Measurements from ENCODE around the gene GPR153.

The GPR153 gene

GRCh38 chr1:6287029-6287428, 26.1 kb upstream of the GPR153 start:
- Histone ChIP-seq H2AK5ac (ENCODE audit: low read length) (no peak overlapping the region), H2BK12ac (ENCODE audit: low read length) (no peak overlapping the region), H3K9ac (ENCODE audit: low read length) (no peak overlapping the region), H3K4me2 (ENCODE audit: low read length) (no peak overlapping the region), H3K23ac (ENCODE audit: low read length) (no peak overlapping the region), H3K4me1 (ENCODE audit: control insufficient read depth in 1 of 2, insufficient read depth in 2 of 2, low read length in 2 of 2) (no peaks in the 10 kb centered on the region), H3K79me1 (ENCODE audit: low read length) (no peaks in the 10 kb centered on the region), H2BK5ac (ENCODE audit: low read depth, low read length, poor library complexity) (no peak overlapping the region), H4K12ac (ENCODE audit: low read depth, low read length) (no peak overlapping the region), H3K14ac (ENCODE audit: low read length) (no peak overlapping the region), H4K8ac (ENCODE audit: low read depth, low read length) (no peak overlapping the region), H3K4me3 (ENCODE audit: low read depth, low read length) (no peak overlapping the region), H3K79me2 (ENCODE audit: control insufficient read depth, insufficient read depth, low read length, poor library complexity) (no peaks in the 10 kb centered on the region), H4K91ac (ENCODE audit: low read depth, low read length) (no peak overlapping the region), H3K18ac (ENCODE audit: low read length) (no peak overlapping the region), H3K27ac (ENCODE audit: low read depth, low read length) (no peak overlapping the region), H3K9me3 (ENCODE audit: insufficient read depth, low read depth, low read length) (no peaks in the 10 kb centered on the region), H3K27me3 (ENCODE audit: insufficient read depth, low read length) (no peaks in the 10 kb centered on the region), H2BK120ac (ENCODE audit: insufficient read depth, low read length, poor library complexity) (no peak overlapping the region), H2AFZ (ENCODE audit: insufficient read depth, low read length, poor library complexity) (no peak overlapping the region), H3K4ac (ENCODE audit: low read depth, low read length) (no peak overlapping the region), H3K36me3 (ENCODE audit: control insufficient read depth in 1 of 2, insufficient read depth in 2 of 2, low read length in 2 of 2) (no peaks in the 10 kb centered on the region)
- no peak for DNase-seq
- no CpG with 5 or more reads among the region's 13 CpGs for whole genome bisulfite sequencing (ENCODE audit: extremely low coverage, insufficient coverage, insufficient read length)

GRCh38 chr1:6286266-6286665, 25.4 kb upstream of the GPR153 start:
- Histone ChIP-seq H3K23ac (ENCODE audit: low read length) (no peak overlapping the region), H3K4me3 (ENCODE audit: low read depth, low read length) (no peak overlapping the region), H2AFZ (ENCODE audit: insufficient read depth, low read length, poor library complexity) (no peak overlapping the region), H3K4me1 (ENCODE audit: control insufficient read depth in 1 of 2, insufficient read depth in 2 of 2, low read length in 2 of 2) (no peaks in the 10 kb centered on the region), H3K79me2 (ENCODE audit: control insufficient read depth, insufficient read depth, low read length, poor library complexity) (no peaks in the 10 kb centered on the region), H3K27me3 (ENCODE audit: insufficient read depth, low read length) (no peaks in the 10 kb centered on the region), H2BK120ac (ENCODE audit: insufficient read depth, low read length, poor library complexity) (no peak overlapping the region), H3K18ac (ENCODE audit: low read length) (no peak overlapping the region), H2BK5ac (ENCODE audit: low read depth, low read length, poor library complexity) (no peak overlapping the region), H3K79me1 (ENCODE audit: low read length) (no peaks in the 10 kb centered on the region), H2BK12ac (ENCODE audit: low read length) (no peak overlapping the region), H4K91ac (ENCODE audit: low read depth, low read length) (no peak overlapping the region), H2AK5ac (ENCODE audit: low read length) (no peak overlapping the region), H3K4me2 (ENCODE audit: low read length) (no peak overlapping the region), H3K27ac (ENCODE audit: low read depth, low read length) (no peak overlapping the region), H4K12ac (ENCODE audit: low read depth, low read length) (no peak overlapping the region), H3K36me3 (ENCODE audit: control insufficient read depth in 1 of 2, insufficient read depth in 2 of 2, low read length in 2 of 2) (no peaks in the 10 kb centered on the region), H3K9me3 (ENCODE audit: insufficient read depth, low read depth, low read length) (no peaks in the 10 kb centered on the region), H3K14ac (ENCODE audit: low read length) (no peak overlapping the region), H3K4ac (ENCODE audit: low read depth, low read length) (no peak overlapping the region), H4K8ac (ENCODE audit: low read depth, low read length) (no peak overlapping the region), H3K9ac (ENCODE audit: low read length) (no peak overlapping the region)
- peak; percentile 82 to 89 for DNase-seq
- WGBS (ENCODE audit: extremely low coverage, insufficient coverage, insufficient read length) = no CpG with 5 or more reads among the region's 8 CpGs

GRCh38 chr1:6285336-6285735, 24.4 kb upstream of the GPR153 start:
- Histone ChIP-seq H3K4ac (ENCODE audit: low read depth, low read length) (no peak overlapping the region), H3K4me1 (ENCODE audit: control insufficient read depth in 1 of 2, insufficient read depth in 2 of 2, low read length in 2 of 2) (no peaks in the 10 kb centered on the region), H4K91ac (ENCODE audit: low read depth, low read length) (no peak overlapping the region), H3K4me2 (ENCODE audit: low read length) (no peak overlapping the region), H2AFZ (ENCODE audit: insufficient read depth, low read length, poor library complexity) (no peak overlapping the region), H3K14ac (ENCODE audit: low read length) (no peak overlapping the region), H3K18ac (ENCODE audit: low read length) (no peak overlapping the region), H3K27ac (ENCODE audit: low read depth, low read length) (no peak overlapping the region), H2BK5ac (ENCODE audit: low read depth, low read length, poor library complexity) (no peak overlapping the region), H3K27me3 (ENCODE audit: insufficient read depth, low read length) (no peaks in the 10 kb centered on the region), H3K79me1 (ENCODE audit: low read length) (no peaks in the 10 kb centered on the region), H3K4me3 (ENCODE audit: low read depth, low read length) (no peak overlapping the region), H2BK12ac (ENCODE audit: low read length) (no peak overlapping the region), H2BK120ac (ENCODE audit: insufficient read depth, low read length, poor library complexity) (no peak overlapping the region), H3K79me2 (ENCODE audit: control insufficient read depth, insufficient read depth, low read length, poor library complexity) (no peaks in the 10 kb centered on the region), H3K9ac (ENCODE audit: low read length) (no peak overlapping the region), H2AK5ac (ENCODE audit: low read length) (no peak overlapping the region), H3K23ac (ENCODE audit: low read length) (no peak overlapping the region), H4K8ac (ENCODE audit: low read depth, low read length) (no peak overlapping the region), H3K36me3 (ENCODE audit: control insufficient read depth in 1 of 2, insufficient read depth in 2 of 2, low read length in 2 of 2) (no peaks in the 10 kb centered on the region), H4K12ac (ENCODE audit: low read depth, low read length) (no peak overlapping the region), H3K9me3 (ENCODE audit: insufficient read depth, low read depth, low read length) (no peaks in the 10 kb centered on the region)
- peak; percentile 46 to 63 for DNase-seq
- no CpG with 5 or more reads among the region's 11 CpGs for WGBS (ENCODE audit: extremely low coverage, insufficient coverage, insufficient read length)

- Histone ChIP-seq H3K9me3 (ENCODE audit: insufficient read depth, low read depth, low read length) (no peaks in the 10 kb centered on the region), H3K23ac (ENCODE audit: low read length) (no peak overlapping the region), H3K79me1 (ENCODE audit: low read length) (no peaks in the 10 kb centered on the region), H3K4me3 (ENCODE audit: low read depth, low read length) (no peak overlapping the region), H3K27me3 (ENCODE audit: insufficient read depth, low read length) (no peaks in the 10 kb centered on the region), H2BK120ac (ENCODE audit: insufficient read depth, low read length, poor library complexity) (no peak overlapping the region), H3K4ac (ENCODE audit: low read depth, low read length) (no peak overlapping the region), H3K18ac (ENCODE audit: low read length) (no peak overlapping the region), H3K4me1 (ENCODE audit: control insufficient read depth in 1 of 2, insufficient read depth in 2 of 2, low read length in 2 of 2) (no peaks in the 10 kb centered on the region), H4K8ac (ENCODE audit: low read depth, low read length) (no peak overlapping the region), H3K27ac (ENCODE audit: low read depth, low read length) (no peak overlapping the region), H3K36me3 (ENCODE audit: control insufficient read depth in 1 of 2, insufficient read depth in 2 of 2, low read length in 2 of 2) (no peaks in the 10 kb centered on the region), H2BK5ac (ENCODE audit: low read depth, low read length, poor library complexity) (no peak overlapping the region), H2AK5ac (ENCODE audit: low read length) (no peak overlapping the region), H4K91ac (ENCODE audit: low read depth, low read length) (no peak overlapping the region), H3K4me2 (ENCODE audit: low read length) (no peak overlapping the region), H3K14ac (ENCODE audit: low read length) (no peak overlapping the region), H4K12ac (ENCODE audit: low read depth, low read length) (no peak overlapping the region), H3K79me2 (ENCODE audit: control insufficient read depth, insufficient read depth, low read length, poor library complexity) (no peaks in the 10 kb centered on the region), H2BK12ac (ENCODE audit: low read length) (no peak overlapping the region), H3K9ac (ENCODE audit: low read length) (no peak overlapping the region), H2AFZ (ENCODE audit: insufficient read depth, low read length, poor library complexity) (no peak overlapping the region)
- WGBS (ENCODE audit: extremely low coverage, insufficient coverage, insufficient read length) = no CpG with 5 or more reads among the region's 17 CpGs
- no peak for DNase-seq
Measured at GRCh38 chr1:6282577-6283270, 21.8 kb upstream of the GPR153 start.
